Astrocyte of the cerebellum (primary cell): ENCODE data around the gene SYNGAP1.
"Not testable (repeated sequence)": the region's sequence is repeated elsewhere in the genome, so short reads cannot be mapped to it uniquely, and the experiment has no call there.

Source experiments
- DNase-seq: peaks from one replicate; pipeline ENCODE4 v3.0.0-alpha.2; 2011; ENCODE audit warnings: low read depth
- H3K4me3 ChIP-seq: 2 replicates; pipeline ENCODE4 v1.5.1; 2011; ENCODE audit warnings: mild to moderate bottlenecking, low read depth, low read length, moderate library complexity
- CTCF ChIP-seq: IDR thresholded peaks from 2 replicates; pipeline ENCODE4 v1.5.1; 2012; ENCODE audit warnings: low read length, low read depth, moderate library complexity, mild to moderate bottlenecking; ENCODE audit errors: missing control alignments
- in situ Hi-C: cut with HindIII; loops from 2 replicates; pipeline ENCODE4 v1.10.0; 2017; ENCODE audit warnings: low sequenced_read_pairs

SYNGAP1 gene

GRCh38 chr6:33419580-33420490, at the start of gene SYNGAP1:
TSS of gene SYNGAP1 (plus strand) at chr6:33420065. CDS start at chr6:33420265, 200 bp downstream.
- in situ Hi-C loops: no loop called here
- peak within 1 kb of the TSS; percentile 52 for H3K4me3 ChIP-seq
- no peak for DNase-seq
- TF ChIP-seq CTCF: no peak

GRCh38 chr6:33371901-33372300, 48.0 kb upstream of the SYNGAP1 start:
- H3K4me3 ChIP-seq, DNase-seq: not testable (repeated sequence)

GRCh38 chr6:33372526-33373123, 47.2 kb upstream of the SYNGAP1 start:
- DNase-seq: no peak
- TF ChIP-seq CTCF: no peak
- in situ Hi-C loops: no loop called here
- no peak overlapping the region for H3K4me3 ChIP-seq

More at GRCh38 chr6:33371901-33372300, 48.0 kb upstream of the SYNGAP1 start:
- in situ Hi-C loops: not testable (repeated sequence)

GRCh38 chr6:33373960-33374910, 45.6 kb upstream of the SYNGAP1 start:
- no peak overlapping the region for H3K4me3 ChIP-seq
- no peak for DNase-seq
- TF ChIP-seq CTCF: no peak
- in situ Hi-C loops: no loop called here

- in situ Hi-C loops: no loop called here
- no peak overlapping the region for H3K4me3 ChIP-seq
- peak; percentile 89 for DNase-seq
- no peak for TF ChIP-seq CTCF
Measured at GRCh38 chr6:33375143-33375671, 44.7 kb upstream of the SYNGAP1 start.

GRCh38 chr6:33377171-33377570, 42.7 kb upstream of the SYNGAP1 start:
- no peak overlapping the region for H3K4me3 ChIP-seq
- in situ Hi-C loops: no loop called here
- no peak for TF ChIP-seq CTCF
- no peak for DNase-seq

GRCh38 chr6:33379184-33379583, 40.7 kb upstream of the SYNGAP1 start:
- in situ Hi-C loops: not testable (repeated sequence)

More at GRCh38 chr6:33379184-33379583, 40.7 kb upstream of the SYNGAP1 start:
- DNase-seq, H3K4me3 ChIP-seq: not testable (repeated sequence)
